GM06990 (cell line): ENCODE results near the gene RHOH.

Source experiments
- DNase-seq: peaks from one replicate; pipeline ENCODE4 v3.0.0-alpha.2; 2011; ENCODE audit not compliant: insufficient read length; ENCODE audit errors: extremely low read depth
- H3K27me3 ChIP-seq: replicated peaks from 2 replicates; pipeline ENCODE4 v1.6.0; 2011; ENCODE audit warnings: low read length; ENCODE audit not compliant: control insufficient read depth, insufficient read depth
- H3K36me3 ChIP-seq: 2 replicates; pipeline ENCODE4 v1.5.1; 2011; ENCODE audit warnings: low read length; ENCODE audit not compliant: control insufficient read depth, insufficient read depth
- H3K4me3 ChIP-seq: replicated peaks from 2 replicates; pipeline ENCODE4 v1.5.1; 2011; ENCODE audit warnings: low read depth, mild to moderate bottlenecking, control low read depth, low read length
- TF ChIP-seq, protein P1 (sequence below): IDR thresholded peaks from 2 replicates; pipeline ENCODE4 v1.5.1; 2011; ENCODE audit warnings: low read length, control low read depth, mild to moderate bottlenecking, inconsistent platforms; ENCODE audit not compliant: insufficient read depth, poor library complexity, severe bottlenecking

Gene RHOH

DNA sequence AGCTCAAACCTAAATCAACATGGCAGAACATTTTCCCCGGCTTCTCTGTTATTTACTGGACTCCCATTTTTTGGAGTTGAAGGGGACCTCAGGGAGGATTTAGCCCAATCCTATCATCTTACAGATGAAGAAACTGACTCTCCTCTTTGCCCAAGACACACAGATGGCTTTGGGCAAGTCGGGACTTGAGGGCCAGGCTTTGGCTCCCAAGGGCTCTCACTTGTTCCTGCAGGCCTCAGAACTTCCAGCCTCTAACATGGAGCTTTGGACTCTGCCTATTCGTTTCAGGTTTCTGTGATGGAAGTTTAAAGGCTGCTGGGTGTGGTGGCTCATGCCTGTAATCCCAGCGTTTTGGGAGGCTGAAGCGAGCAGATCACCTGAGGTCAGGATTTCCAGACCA lies 59.5 kb downstream of the RHOH start:
- H3K4me3 ChIP-seq, result no peak overlapping the region
- no peak for DNase-seq

DNA sequence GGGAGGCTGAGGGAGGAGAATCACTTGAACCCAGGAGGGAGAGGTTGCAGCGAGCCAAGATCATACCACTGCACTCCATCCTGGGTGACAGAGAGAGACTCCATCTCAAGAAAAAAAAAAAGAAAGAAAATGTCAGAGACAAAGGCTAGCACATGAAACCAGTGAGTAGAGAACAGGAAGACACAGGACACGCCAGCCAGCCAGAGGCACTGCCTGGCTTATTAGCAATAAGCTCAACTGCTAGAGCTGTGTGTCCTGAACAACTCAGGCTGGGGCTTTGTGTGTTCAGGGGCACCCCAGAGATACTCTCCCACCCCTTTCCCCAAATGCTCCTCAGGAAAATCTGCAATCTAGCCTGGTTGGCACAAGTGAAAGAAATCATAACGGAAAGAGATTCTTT lies 60.0 kb downstream of the RHOH start:
- TF ChIP-seq, protein P1, sequence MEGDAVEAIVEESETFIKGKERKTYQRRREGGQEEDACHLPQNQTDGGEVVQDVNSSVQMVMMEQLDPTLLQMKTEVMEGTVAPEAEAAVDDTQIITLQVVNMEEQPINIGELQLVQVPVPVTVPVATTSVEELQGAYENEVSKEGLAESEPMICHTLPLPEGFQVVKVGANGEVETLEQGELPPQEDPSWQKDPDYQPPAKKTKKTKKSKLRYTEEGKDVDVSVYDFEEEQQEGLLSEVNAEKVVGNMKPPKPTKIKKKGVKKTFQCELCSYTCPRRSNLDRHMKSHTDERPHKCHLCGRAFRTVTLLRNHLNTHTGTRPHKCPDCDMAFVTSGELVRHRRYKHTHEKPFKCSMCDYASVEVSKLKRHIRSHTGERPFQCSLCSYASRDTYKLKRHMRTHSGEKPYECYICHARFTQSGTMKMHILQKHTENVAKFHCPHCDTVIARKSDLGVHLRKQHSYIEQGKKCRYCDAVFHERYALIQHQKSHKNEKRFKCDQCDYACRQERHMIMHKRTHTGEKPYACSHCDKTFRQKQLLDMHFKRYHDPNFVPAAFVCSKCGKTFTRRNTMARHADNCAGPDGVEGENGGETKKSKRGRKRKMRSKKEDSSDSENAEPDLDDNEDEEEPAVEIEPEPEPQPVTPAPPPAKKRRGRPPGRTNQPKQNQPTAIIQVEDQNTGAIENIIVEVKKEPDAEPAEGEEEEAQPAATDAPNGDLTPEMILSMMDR, result no peak
- no peaks in the 10 kb centered on the region for H3K27me3 ChIP-seq
- H3K4me3 ChIP-seq, result no peak overlapping the region
- no peaks in the 10 kb centered on the region for H3K36me3 ChIP-seq
- DNase-seq, result no peak

More for the DNA sequence above, 59.5 kb downstream of the RHOH start:
- TF ChIP-seq, protein P1, result no peak
- no peaks in the 10 kb centered on the region for H3K27me3 ChIP-seq
- H3K36me3 ChIP-seq, result no peaks in the 10 kb centered on the region

DNA sequence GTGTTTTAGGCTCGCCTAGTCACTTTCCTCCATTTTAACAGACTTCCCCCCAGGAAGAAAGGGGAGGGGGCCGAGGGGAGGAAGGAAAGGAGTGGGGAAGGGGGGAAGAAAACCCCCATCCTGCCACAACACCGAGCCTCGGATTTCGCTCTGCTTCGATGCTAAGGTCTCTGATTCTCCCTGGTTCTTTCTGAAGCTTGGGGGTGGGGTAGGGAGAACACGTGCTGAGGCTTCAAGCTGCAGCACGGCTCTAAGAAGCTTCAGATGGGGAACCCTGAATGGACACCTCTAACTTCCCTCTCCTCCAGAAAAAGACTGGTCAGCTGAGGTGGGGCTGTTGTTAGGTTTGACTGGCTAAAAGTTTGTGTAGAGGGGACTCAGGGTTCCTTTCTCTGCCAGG lies 61.8 kb downstream of the RHOH start:
- no peaks in the 10 kb centered on the region for H3K27me3 ChIP-seq
- TF ChIP-seq, protein P1, result no peak
- no peak for DNase-seq
- H3K36me3 ChIP-seq, result no peaks in the 10 kb centered on the region
- H3K4me3 ChIP-seq, result no peak overlapping the region

DNA sequence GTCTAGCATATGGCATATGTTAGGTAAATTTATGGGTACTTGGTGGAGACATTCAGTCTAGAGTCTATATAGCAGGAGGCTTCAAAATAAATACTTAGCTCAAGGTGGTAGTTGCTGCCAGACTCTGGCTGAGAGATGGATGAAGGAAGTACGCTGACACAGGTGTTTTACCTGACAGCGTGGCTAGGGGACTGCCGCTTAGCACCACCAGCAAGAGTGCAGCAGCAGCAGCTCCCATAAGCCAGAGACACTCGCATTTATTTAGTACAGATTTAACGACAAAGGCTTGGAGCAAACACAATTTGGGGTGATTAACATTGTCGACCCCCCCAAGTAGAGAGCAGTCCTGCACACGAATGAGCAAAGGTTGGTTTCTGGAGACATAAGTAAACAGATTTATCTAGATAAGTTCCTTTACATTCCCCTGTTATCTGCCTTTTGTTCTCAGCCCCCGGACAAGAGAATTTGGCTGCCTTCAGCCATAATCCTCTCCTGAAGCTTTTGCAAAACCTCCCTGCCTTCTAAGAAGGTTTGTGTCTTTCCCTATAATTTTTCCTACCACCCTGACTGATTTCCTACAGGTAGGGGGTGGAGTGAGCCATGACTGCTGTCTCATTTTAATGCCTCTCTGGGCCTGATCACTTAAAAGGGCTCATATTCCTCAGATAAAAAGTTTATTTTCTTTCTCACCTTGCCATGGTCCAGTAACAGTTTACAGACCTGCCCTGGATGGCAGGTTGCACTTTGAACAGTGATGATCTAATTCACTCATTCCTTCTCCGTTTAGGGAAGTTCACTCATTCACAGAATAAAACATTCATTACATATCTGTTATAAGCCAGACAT lies 64.6 kb downstream of the RHOH start:
- Histone ChIP-seq H3K27me3 (no peaks in the 10 kb centered on the region), H3K36me3 (no peaks in the 10 kb centered on the region), H3K4me3 (no peak overlapping the region)
- TF ChIP-seq, protein P1, result no peak
- no peak for DNase-seq

DNA sequence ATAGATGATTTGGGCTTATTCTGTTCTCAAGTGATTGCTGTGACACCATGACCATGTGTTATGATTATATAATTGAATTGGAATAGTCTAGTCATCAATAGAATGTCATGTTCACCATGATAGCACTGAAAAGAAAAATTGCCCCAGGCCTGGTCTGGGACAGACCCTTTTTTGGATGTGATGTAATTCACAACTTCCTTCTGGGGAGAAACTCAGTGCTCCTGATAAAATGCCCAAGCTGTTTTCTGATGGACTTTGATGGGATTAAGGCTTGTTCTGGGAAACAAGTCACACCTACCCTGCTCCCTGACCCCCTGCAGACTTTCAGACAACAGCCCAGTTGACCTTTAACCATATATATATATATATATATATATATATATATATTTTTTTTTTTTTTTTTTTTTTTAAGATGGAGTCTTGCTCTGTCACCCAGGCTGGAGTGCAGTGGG lies 65.3 kb downstream of the RHOH start:
- no peak for DNase-seq
- no peaks in the 10 kb centered on the region for H3K27me3 ChIP-seq
- no peaks in the 10 kb centered on the region for H3K36me3 ChIP-seq
- no peak overlapping the region for H3K4me3 ChIP-seq
- TF ChIP-seq, protein P1, result no peak
